NT2/D1 (cell line): Measurements from ENCODE around the gene BRIP1.

ENCODE experiments used
- SUZ12 ChIP-seq: IDR thresholded peaks from 2 replicates; pipeline ENCODE4 v1.6.1; 2011; ENCODE audit not compliant: insufficient read length, insufficient read depth; ENCODE audit errors: extremely low read depth
- YY1 ChIP-seq: IDR thresholded peaks from 2 replicates; pipeline ENCODE4 v1.6.1; 2011; ENCODE audit not compliant: insufficient read length, insufficient read depth
- ZNF274 ChIP-seq: IDR thresholded peaks from 2 replicates; pipeline ENCODE4 v1.6.1; 2011; ENCODE audit warnings: mild to moderate bottlenecking, low read depth, low read length

DNA sequence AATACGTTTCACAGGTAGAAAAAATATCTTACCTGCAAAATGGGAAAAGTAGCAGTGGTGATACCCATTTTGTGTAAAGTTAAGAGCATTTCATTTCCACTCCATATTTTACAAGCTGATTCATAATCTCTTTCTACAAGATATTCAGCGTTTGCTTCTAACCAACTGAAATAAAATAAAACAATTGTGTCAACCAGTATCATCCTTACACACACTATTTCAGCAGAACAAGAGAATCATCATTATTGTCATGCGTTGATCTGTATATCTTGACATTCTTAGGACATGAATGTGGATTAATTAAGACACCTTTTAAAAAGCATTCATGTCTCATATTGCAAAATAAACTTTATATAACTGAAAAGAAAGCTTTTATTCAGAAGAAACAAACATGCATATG, 69.8 kb downstream of the BRIP1 start:
- TF ChIP-seq ZNF274 (no peak), YY1 (no peak), SUZ12 (no peak)
